GM18498 (cell line): ENCODE measurements around the gene STAU1.
"Not testable (repeated sequence)": the region's sequence is repeated elsewhere in the genome, so short reads cannot be mapped to it uniquely, and the experiment has no call there.

Experiments used
- ATAC-seq: cut with Tn5 transposase; IDR thresholded peaks from one replicate; pipeline ENCODE4 v1.9.1; 2021; ENCODE audit warnings: mild to moderate bottlenecking, moderate library complexity; ENCODE audit not compliant: unreplicated experiment

Gene STAU1, protein sequence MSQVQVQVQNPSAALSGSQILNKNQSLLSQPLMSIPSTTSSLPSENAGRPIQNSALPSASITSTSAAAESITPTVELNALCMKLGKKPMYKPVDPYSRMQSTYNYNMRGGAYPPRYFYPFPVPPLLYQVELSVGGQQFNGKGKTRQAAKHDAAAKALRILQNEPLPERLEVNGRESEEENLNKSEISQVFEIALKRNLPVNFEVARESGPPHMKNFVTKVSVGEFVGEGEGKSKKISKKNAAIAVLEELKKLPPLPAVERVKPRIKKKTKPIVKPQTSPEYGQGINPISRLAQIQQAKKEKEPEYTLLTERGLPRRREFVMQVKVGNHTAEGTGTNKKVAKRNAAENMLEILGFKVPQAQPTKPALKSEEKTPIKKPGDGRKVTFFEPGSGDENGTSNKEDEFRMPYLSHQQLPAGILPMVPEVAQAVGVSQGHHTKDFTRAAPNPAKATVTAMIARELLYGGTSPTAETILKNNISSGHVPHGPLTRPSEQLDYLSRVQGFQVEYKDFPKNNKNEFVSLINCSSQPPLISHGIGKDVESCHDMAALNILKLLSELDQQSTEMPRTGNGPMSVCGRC

DNA sequence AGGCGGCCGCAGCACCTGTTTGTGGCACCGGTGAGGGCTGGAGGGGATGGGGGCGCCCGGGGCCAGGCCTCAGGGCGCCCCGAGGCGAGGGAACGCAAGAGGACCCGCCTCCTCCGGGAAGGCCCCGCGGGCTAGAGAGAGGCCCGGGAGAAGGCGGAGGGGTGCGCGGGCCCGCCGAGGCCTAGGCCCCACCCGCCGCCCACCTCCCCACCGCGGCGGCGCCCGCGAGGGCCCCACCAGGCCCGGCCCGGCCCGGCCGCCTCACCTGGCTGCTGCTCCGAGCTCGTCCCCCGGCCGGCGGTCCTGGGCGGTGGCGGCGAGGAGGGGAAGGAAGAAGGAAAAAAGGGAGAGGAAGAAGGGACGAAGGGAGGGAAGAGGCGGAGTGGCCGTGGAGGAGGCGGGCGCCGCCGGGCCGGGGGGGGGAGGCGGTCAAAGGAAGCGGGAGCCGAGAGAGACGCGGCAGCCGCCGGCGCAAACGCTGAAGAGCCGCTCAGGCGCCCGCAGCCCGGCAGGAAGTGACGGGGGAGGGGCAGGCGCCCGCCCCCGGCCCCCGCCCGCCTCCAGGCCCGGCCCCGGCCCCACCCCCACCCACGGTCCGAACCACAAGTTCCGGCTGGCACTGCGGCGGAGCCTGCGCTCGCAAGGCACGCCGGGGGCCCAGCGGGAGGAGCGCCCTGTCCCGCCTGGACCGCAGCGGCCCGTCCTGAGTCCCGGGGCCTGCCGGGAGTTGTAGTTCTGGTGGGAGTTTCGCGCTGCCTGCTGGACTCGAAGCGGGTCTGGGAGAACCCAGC lies at the start of gene STAU1:
STAU1 (minus strand) TSS at position 484 of the 791 bp plus-strand sequence. CDS start 22,133 bp downstream, outside the sequence.
- peak; percentile 93 for ATAC-seq

GRCh38 chr20:49237531-49237930 lies 49.4 kb upstream of the STAU1 start:
- no peak for ATAC-seq

- ATAC-seq, result no peak
Observed at GRCh38 chr20:49236301-49236700, 48.2 kb upstream of the STAU1 start.

- no peak for ATAC-seq
Observed at GRCh38 chr20:49234831-49235230, 46.7 kb upstream of the STAU1 start.

DNA sequence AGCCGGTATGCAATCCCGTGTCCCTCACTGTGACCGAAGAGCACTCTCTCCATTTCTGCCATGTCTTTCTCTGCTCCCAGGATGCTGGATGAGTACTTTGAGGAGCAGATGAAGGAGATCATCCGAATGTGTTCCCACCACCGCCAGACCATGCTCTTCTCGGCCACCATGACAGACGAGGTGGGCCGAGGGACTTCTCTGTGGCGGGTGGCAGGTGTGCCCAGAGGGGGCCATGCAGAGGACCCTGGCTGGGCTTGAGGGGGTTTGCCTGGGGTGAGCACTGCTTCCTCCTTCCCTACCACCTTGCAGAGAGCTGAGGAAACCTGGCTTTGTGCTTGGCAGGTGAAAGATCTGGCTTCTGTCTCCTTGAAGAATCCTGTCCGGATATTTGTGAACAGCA lies 45.1 kb upstream of the STAU1 start:
- no peak for ATAC-seq

DNA sequence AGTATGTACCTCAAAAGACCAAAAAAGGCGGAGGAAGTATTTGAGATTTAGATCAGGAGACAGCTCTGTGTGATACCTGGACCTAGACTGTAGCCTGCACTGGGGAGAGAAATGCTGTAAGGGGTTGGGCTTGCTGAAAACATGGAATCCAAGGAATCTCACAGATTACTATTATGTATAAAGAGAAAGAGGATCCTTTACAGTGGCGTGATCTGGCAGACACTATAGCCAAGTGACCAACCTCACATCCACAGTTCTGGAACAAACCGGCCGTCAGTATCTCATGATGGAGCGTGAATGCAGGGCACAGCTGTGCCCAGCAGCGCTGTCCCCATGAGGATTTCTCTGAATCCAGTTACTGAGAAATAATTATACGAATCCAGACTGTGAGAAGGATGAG lies 43.3 kb upstream of the STAU1 start:
- no peak for ATAC-seq

- ATAC-seq, result no peak
Observed at GRCh38 chr20:49230561-49231133, 42.5 kb upstream of the STAU1 start.

DNA sequence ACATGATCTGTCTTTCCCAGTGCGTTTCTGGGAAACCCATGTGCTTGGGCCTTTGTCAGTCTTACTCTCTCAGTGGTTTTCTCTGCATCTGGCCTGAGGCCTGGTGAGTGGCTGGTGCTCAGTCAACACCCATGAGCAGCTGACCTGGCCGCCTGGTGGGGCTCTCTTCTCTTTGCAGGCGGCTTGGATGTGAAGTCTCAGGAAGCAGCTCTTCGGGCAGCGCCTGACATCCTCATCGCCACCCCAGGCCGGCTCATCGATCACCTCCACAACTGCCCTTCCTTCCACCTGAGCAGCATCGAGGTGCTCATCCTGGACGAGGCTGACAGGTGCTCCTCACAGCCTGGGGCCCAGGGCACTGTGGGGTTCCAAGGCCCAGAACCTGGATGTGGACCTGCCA lies 41.9 kb upstream of the STAU1 start:
- no peak for ATAC-seq

DNA sequence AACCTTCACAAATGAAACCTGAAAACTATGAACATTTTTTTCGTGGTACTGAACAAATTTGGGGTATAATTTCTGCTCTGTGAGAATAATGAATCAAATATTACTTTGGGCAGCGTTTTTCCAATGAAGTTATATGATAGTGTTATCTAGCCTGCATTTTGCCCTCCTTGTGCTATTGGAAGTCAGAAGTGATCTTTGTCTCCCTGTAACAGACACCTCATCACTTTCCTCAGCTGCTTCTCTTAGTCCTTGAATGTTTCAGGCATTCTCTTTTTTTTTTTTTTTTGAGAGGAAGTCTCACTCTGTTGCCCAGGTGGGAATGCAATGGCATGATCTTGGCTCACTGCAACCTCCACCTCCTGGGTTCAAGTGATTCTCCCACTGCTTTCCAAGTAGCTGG lies 41.2 kb upstream of the STAU1 start:
- no peak for ATAC-seq

DNA sequence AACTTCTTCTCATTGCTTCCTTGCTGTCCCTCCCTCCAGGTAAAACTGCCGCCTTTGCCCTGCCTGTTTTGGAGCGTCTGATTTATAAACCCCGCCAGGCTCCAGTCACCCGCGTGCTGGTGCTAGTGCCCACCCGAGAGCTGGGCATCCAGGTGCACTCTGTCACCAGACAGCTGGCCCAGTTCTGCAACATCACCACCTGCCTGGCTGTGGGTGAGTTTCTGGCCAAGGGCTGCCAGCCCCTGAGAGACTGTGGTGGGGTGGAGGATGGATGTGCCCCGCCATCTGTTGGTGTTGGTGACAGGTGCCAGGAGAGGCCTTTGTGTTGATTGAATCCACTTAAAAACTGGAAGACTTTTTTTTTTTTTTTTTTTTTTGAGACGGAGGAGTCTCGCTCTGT lies 40.5 kb upstream of the STAU1 start:
- ATAC-seq, result no peak

- no peak for ATAC-seq
Observed at GRCh38 chr20:49225896-49226295, 37.8 kb upstream of the STAU1 start.

GRCh38 chr20:49219924-49220831 lies 32.0 kb upstream of the STAU1 start:
- ATAC-seq, result no peak

DNA sequence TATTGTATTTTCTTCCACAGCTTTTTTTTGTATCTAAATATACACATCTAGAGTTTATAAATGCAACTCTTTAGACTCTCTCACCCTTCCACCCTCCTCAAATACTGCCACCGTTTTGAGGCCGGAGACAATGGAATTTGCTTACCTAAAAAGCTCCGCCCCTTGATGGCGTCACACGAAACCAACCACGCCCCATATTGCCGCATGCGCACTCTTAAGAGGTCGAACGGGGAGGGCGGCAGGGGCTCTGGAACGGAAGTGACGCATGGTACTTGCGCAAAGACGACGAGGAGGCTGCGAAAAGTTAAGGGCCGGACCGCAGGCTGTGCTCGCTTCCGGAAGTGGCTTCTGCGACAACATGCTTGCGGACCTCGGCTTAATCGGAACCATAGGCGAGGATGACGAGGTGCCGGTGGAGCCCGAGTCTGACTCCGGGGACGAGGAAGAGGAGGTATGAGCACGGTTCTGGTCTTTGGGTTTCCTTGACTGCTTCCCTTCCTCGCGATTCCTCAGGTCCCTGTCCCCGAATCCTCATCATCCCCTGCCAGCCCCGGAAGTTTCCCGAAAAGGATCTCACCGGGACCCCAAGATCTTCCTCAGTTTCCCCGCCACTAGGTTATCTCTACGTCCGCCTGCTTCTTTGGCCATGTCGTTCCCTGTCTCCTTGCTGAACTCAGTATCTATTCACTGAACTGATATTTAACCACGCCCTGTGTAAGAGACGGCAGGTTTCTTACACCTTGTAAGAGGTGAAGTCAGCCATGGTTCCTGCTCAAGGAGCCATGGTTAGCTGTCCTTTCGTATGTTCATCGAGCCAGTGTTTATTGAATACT lies 31.2 kb upstream of the STAU1 start, which contains the start of gene DDX27:
DDX27 (plus strand) TSS at position 326 of the 833 bp plus-strand sequence; CDS start at position 359, 33 bp downstream.
- ATAC-seq, result peak; percentile 89

- ATAC-seq, result not testable (repeated sequence)
Observed at GRCh38 chr20:49218739-49219090, 30.6 kb upstream of the STAU1 start.

- ATAC-seq, result no peak
Observed at GRCh38 chr20:49216991-49217578, 29.0 kb upstream of the STAU1 start.

DNA sequence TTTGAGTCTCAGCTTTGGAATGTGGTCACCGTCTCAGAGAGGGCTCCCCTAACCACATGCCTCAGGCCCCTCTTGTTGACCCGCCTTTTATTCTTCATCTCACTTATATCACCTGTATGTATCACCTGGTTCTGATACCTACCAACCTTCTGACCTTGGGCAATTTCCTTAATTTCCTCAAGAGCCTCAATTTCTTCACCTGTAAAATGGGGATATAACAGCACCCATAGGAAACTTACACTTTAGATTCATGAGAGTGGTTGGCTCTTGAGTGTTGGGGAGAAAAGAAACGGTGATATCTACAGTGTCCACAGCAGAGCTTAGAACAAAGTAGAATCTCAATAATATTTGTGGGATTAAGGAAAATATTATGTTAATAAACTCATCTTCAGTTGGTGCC lies 27.1 kb upstream of the STAU1 start:
- ATAC-seq, result no peak

GRCh38 chr20:49214571-49214970 lies 26.4 kb upstream of the STAU1 start:
- ATAC-seq, result no peak

GRCh38 chr20:49210757-49211110 lies 22.6 kb upstream of the STAU1 start:
- ATAC-seq, result no peak

DNA sequence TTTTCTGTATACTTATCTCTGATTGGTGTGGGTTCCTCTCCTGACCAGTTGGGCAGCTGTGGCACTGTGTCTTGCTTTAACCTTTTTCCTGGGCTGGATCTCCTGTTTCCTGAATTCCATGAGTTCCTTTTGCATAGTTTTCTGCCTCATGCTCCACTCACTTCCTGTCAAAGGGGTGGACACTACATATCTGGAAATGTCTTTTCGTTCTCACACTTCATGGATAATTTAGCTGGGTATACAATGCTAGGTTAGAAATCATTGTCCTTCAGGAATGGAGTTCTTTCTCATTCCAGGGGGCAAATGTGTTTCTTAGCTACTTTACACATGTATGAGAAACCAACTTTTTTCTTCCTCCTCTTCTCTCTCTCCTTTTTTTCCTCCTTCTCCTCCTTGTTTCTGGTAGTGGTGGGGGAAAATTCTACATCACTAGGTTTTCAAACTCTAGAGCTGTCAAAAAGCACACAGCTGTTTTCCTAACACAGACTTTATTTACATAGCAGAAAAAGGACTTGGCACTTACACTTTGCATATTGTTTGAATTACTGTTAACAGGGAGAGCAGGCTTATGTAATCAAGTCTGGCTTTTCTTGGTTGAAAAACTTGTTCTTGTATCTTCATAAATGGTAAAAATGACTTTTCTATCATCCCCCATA lies 22.1 kb upstream of the STAU1 start:
- no peak for ATAC-seq
